ENCODE data around the gene RBM47. TPM values are rescaled to one million over a fixed set of nuclear protein-coding genes. Genes with fewer than 3 reads are reported as not detected.

The RBM47 gene
- total and polyA plus RNA-seq, 10 of the 15 experiments (the other 5 are each of a cell fraction or from before 2014, with no cell fraction given) = 7.9 to 45.0 (median 28.7) TPM

GRCh38 chr4:40550948-40551462, 78.7 kb downstream of the RBM47 start (continued):
- peak; percentile 79 for TF ChIP-seq SPI1 (IDR thresholded peaks at IDR 0.05; ENCODE audit: borderline replicate concordance, insufficient read depth, low read depth, low read length)
- TF ChIP-seq FOS (IDR thresholded peaks at IDR 0.05; ENCODE audit: borderline replicate concordance, extremely low read depth, insufficient read length) = no peak
- 0 out of 4 replicates have a peak, but pooled peaks of 1 of the 2 experiments have one; percentile 7 for TF ChIP-seq IKZF2 (IDR thresholded peaks at IDR 0.05)
- no peak for TF ChIP-seq SP1 (IDR thresholded peaks at IDR 0.05; ENCODE audit: low read depth, low read length)
- 0 out of 2 replicates have a peak, but pooled peaks have one; percentile 15 for TF ChIP-seq EED (IDR thresholded peaks at IDR 0.05; ENCODE audit: low read depth)
- TF ChIP-seq MXI1 (IDR thresholded peaks at IDR 0.05; ENCODE audit: low read depth, low read length) = 0 out of 2 replicates have a peak, but pooled peaks have one; percentile 30
- TF ChIP-seq CTCF (IDR thresholded peaks at IDR 0.05 in 2 of 3, conservative IDR thresholded peaks at IDR 0.05 in 1 of 3; ENCODE audit: control insufficient read depth in 2 of 3, extremely low read depth in 1 of 3, insufficient read depth in 1 of 3, low read depth in 3 of 3, low read length in 3 of 3) = peak; percentile 42 to 53 (median 47); a peak in 5 of 6 replicates
- peak; percentile 33; the same call in 1 of the 2 replicates for TF ChIP-seq ZSCAN29 (IDR thresholded peaks at IDR 0.05)
- TF ChIP-seq YY1 (IDR thresholded peaks at IDR 0.05; ENCODE audit: low read depth, low read length) = 0 out of 2 replicates have a peak, but pooled peaks have one; percentile 29
- TF ChIP-seq ETV6 (conservative IDR thresholded peaks at IDR 0.05 in 1 of 2, IDR thresholded peaks at IDR 0.05 in 1 of 2; ENCODE audit: borderline replicate concordance in 1 of 2, low read depth in 1 of 2) = 0 out of 4 replicates have a peak, but pooled peaks of 1 of the 2 experiments have one; percentile 18
- TF ChIP-seq ASH2L (IDR thresholded peaks at IDR 0.05; ENCODE audit: borderline replicate concordance, low read depth) = peak; percentile 48; the same call in 1 of the 2 replicates
- peak; percentile 47; the same call in 1 of the 2 replicates for TF ChIP-seq ATF7 (IDR thresholded peaks at IDR 0.05; ENCODE audit: low read depth)
- 0 out of 2 replicates have a peak, but pooled peaks have one; percentile 27 for TF ChIP-seq LARP7 (IDR thresholded peaks at IDR 0.05)
- peak; percentile 78 for TF ChIP-seq SMARCA5 (IDR thresholded peaks at IDR 0.05)
- TF ChIP-seq EP300 (IDR thresholded peaks at IDR 0.05; ENCODE audit: borderline replicate concordance in 1 of 2, control insufficient read depth in 1 of 2, low read depth in 2 of 2, low read length in 2 of 2) = peak in 1 of 2 experiments; percentile 6; a peak in 1 of 4 replicates
- peak; percentile 20; the same call in 1 of the 2 replicates for TF ChIP-seq TBL1XR1 (IDR thresholded peaks at IDR 0.05; ENCODE audit: low read depth, low read length)
- TF ChIP-seq MEF2B (IDR thresholded peaks at IDR 0.05; ENCODE audit: partially characterized antibody, poor library complexity, severe bottlenecking) = peak; percentile 31
- 0 out of 2 replicates have a peak, but pooled peaks have one; percentile 41 for TF ChIP-seq RCOR1 (conservative IDR thresholded peaks at IDR 0.05; ENCODE audit: low read depth, low read length)
- no peak for TF ChIP-seq NBN (IDR thresholded peaks at IDR 0.05)
- TF ChIP-seq EGR1 (IDR thresholded peaks at IDR 0.05; ENCODE audit: borderline replicate concordance in 1 of 2, low read depth in 2 of 2, low read length in 2 of 2) = no peak
- peak; percentile 42 for TF ChIP-seq NR2F1 (conservative IDR thresholded peaks at IDR 0.05)
- TF ChIP-seq FOXK2 (IDR thresholded peaks at IDR 0.05) = no peak
- TF ChIP-seq HDAC6 (IDR thresholded peaks at IDR 0.05; ENCODE audit: unreplicated experiment) = no peak
- TF ChIP-seq ZNF207 (IDR thresholded peaks at IDR 0.05; ENCODE audit: borderline replicate concordance) = 0 out of 2 replicates have a peak, but pooled peaks have one; percentile 52
- no peak for TF ChIP-seq MTA3 (IDR thresholded peaks at IDR 0.05; ENCODE audit: borderline replicate concordance, low read length)
- 0 out of 2 replicates have a peak, but pooled peaks have one; percentile 11 for TF ChIP-seq CREB1 (IDR thresholded peaks at IDR 0.05; ENCODE audit: low read depth)

All from GM12878 (cell line).